Neural cell (in vitro differentiated cells): Measurements from ENCODE around the gene POSTN. TPM values are rescaled to one million over a fixed set of nuclear protein-coding genes. Genes with fewer than 3 reads are reported as not detected.

Experiments
- H2AFZ ChIP-seq: fragments of 200-600, 300-800 bp; sonication (generic), shearing (Covaris generic); 2 replicates; pipeline ENCODE4 v1.6.0; 2014; ENCODE audit warnings: low read depth, mild to moderate bottlenecking, antibody characterized with exemption, low read length, moderate library complexity
- H3F3A ChIP-seq: fragments of 200-600 bp; shearing (Covaris generic); 2 replicates; pipeline ENCODE4 v1.6.1; 2016; ENCODE audit warnings: mild to moderate bottlenecking, moderate library complexity, mixed read lengths, antibody characterized with exemption, low read length; ENCODE audit not compliant: insufficient read depth, poor library complexity, severe bottlenecking
- H3K27ac ChIP-seq: fragments of 200-600, 300-800 bp; sonication (generic), shearing (Covaris generic); 2 replicates; pipeline ENCODE4 v1.5.1; 2014; ENCODE audit warnings: mild to moderate bottlenecking, low read length, moderate library complexity
- H3K27me3 ChIP-seq: fragments of 300-800, 200-600 bp; sonication (generic), shearing (Covaris generic); 2 replicates; pipeline ENCODE4 v1.6.0; 2014; ENCODE audit warnings: mild to moderate bottlenecking, low read depth, low read length, moderate library complexity; ENCODE audit not compliant: insufficient read depth
- H3K36me3 ChIP-seq: fragments of 300-800, 200-600 bp; sonication (generic), shearing (Covaris generic); 2 replicates; pipeline ENCODE4 v1.5.1; 2014; ENCODE audit warnings: mild to moderate bottlenecking, antibody characterized with exemption, low read length, moderate library complexity; ENCODE audit not compliant: insufficient read depth
- H3K4me2 ChIP-seq: fragments of 300-800, 200-600 bp; sonication (generic), shearing (Covaris generic); 2 replicates; pipeline ENCODE4 v1.6.0; 2014; ENCODE audit warnings: mild to moderate bottlenecking, low read length
- H3K4me3 ChIP-seq: fragments of 300-800, 200-600 bp; sonication (generic), shearing (Covaris generic); 2 replicates; pipeline ENCODE4 v1.5.1; 2014; ENCODE audit warnings: mild to moderate bottlenecking, low read length, moderate library complexity
- H3K79me2 ChIP-seq: fragments of 200-600 bp; shearing (Covaris generic); replicated peaks from 2 replicates; pipeline ENCODE4 v1.6.0; 2014; ENCODE audit warnings: mild to moderate bottlenecking, low read length, moderate library complexity; ENCODE audit not compliant: insufficient read depth
- H3K9ac ChIP-seq: fragments of 300-800, 200-600 bp; sonication (generic), shearing (Covaris generic); 2 replicates; pipeline ENCODE4 v1.6.1; 2016; ENCODE audit warnings: mild to moderate bottlenecking, low read length, mixed read lengths
- H3K9me2 ChIP-seq: fragments of 200-600 bp; shearing (Covaris generic); 2 replicates; pipeline ENCODE4 v1.6.1; 2016; ENCODE audit warnings: mild to moderate bottlenecking, low read length, mixed read lengths; ENCODE audit not compliant: insufficient read depth
- H3K9me3 ChIP-seq: fragments of 200-600, 300-800 bp; sonication (generic), shearing (Covaris generic); 2 replicates; pipeline ENCODE4 v1.6.1; 2016; ENCODE audit warnings: mild to moderate bottlenecking, mixed run types, low read length, moderate library complexity, mixed read lengths
- H4K20me1 ChIP-seq: fragments of 200-600 bp; shearing (Covaris generic); 2 replicates; pipeline ENCODE4 v1.6.1; 2016; ENCODE audit warnings: mild to moderate bottlenecking, mixed run types; ENCODE audit not compliant: insufficient read depth
- EP300 ChIP-seq: fragments of 450-650 bp; conservative IDR thresholded peaks from 2 replicates; pipeline ENCODE4 v1.6.1; 2014; ENCODE audit warnings: antibody characterized with exemption, mild to moderate bottlenecking, moderate library complexity; ENCODE audit not compliant: poor library complexity, severe bottlenecking
- EZH2 ChIP-seq: fragments of 200-600, 300-800 bp; shearing (Covaris generic), sonication (generic); IDR thresholded peaks from 2 replicates; pipeline ENCODE4 v1.6.1; 2014; ENCODE audit warnings: antibody characterized with exemption, low read length, borderline replicate concordance, mild to moderate bottlenecking; ENCODE audit not compliant: insufficient read depth, poor library complexity, severe bottlenecking
- MXI1 ChIP-seq: fragments of 450-650 bp; conservative IDR thresholded peaks from 2 replicates; pipeline ENCODE4 v1.6.1; 2014; ENCODE audit warnings: antibody characterized with exemption, mild to moderate bottlenecking; ENCODE audit not compliant: poor library complexity, severe bottlenecking
- POLR2AphosphoS5 ChIP-seq: IDR thresholded peaks from 2 replicates; pipeline ENCODE4 v1.6.1; 2012
- RAD21 ChIP-seq: fragments of 450-650 bp; conservative IDR thresholded peaks from 2 replicates; pipeline ENCODE4 v1.6.1; 2014; ENCODE audit warnings: antibody characterized with exemption, mild to moderate bottlenecking, moderate library complexity
- SMC3 ChIP-seq: fragments of 450-650 bp; conservative IDR thresholded peaks from 2 replicates; pipeline ENCODE4 v1.6.1; 2014; ENCODE audit warnings: antibody characterized with exemption, mild to moderate bottlenecking, moderate library complexity; ENCODE audit not compliant: poor library complexity
- TAF1 ChIP-seq: IDR thresholded peaks from 2 replicates; pipeline ENCODE4 v1.6.1; 2012; ENCODE audit warnings: low read depth
- polyA plus RNA-seq: library from polyadenylated mRNA; depleted of rRNA; stranded (reverse); fragments of >200 nt; gene quantifications from 2 replicates; pipeline ENCODE4 v1.2.3, GENCODE V29; 2014
- TF ChIP-seq, protein P1 (sequence below): fragments of 450-650 bp; IDR thresholded peaks from 2 replicates; pipeline ENCODE4 v1.5.1; 2014; ENCODE audit warnings: antibody characterized with exemption, mild to moderate bottlenecking, moderate library complexity; ENCODE audit not compliant: poor library complexity, severe bottlenecking
- TF ChIP-seq, protein P2 (sequence below): IDR thresholded peaks from 2 replicates; pipeline ENCODE4 v1.6.1; 2012; ENCODE audit warnings: borderline replicate concordance

POSTN gene
- polyA plus RNA-seq, 1 donor from 2014 or later: 1.8 TPM

- Histone ChIP-seq H3K9me2 (no peaks in the 10 kb centered on the region), H3K9me3 (no peaks in the 10 kb centered on the region), H4K20me1 (no peaks in the 10 kb centered on the region), H3K36me3 (no peaks in the 10 kb centered on the region), H3F3A (no peaks in the 10 kb centered on the region), H3K27ac (no peak overlapping the region), H3K4me2 (no peak overlapping the region), H3K4me3 (no peak overlapping the region), H3K9ac (no peak overlapping the region), H2AFZ (no peak overlapping the region), H3K79me2 (no peaks in the 10 kb centered on the region), H3K27me3 (no peaks in the 10 kb centered on the region)
- TF ChIP-seq SMC3: no peak
- no peak for TF ChIP-seq TAF1
- TF ChIP-seq, protein P1, sequence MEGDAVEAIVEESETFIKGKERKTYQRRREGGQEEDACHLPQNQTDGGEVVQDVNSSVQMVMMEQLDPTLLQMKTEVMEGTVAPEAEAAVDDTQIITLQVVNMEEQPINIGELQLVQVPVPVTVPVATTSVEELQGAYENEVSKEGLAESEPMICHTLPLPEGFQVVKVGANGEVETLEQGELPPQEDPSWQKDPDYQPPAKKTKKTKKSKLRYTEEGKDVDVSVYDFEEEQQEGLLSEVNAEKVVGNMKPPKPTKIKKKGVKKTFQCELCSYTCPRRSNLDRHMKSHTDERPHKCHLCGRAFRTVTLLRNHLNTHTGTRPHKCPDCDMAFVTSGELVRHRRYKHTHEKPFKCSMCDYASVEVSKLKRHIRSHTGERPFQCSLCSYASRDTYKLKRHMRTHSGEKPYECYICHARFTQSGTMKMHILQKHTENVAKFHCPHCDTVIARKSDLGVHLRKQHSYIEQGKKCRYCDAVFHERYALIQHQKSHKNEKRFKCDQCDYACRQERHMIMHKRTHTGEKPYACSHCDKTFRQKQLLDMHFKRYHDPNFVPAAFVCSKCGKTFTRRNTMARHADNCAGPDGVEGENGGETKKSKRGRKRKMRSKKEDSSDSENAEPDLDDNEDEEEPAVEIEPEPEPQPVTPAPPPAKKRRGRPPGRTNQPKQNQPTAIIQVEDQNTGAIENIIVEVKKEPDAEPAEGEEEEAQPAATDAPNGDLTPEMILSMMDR: no peak
- TF ChIP-seq, protein P2, sequence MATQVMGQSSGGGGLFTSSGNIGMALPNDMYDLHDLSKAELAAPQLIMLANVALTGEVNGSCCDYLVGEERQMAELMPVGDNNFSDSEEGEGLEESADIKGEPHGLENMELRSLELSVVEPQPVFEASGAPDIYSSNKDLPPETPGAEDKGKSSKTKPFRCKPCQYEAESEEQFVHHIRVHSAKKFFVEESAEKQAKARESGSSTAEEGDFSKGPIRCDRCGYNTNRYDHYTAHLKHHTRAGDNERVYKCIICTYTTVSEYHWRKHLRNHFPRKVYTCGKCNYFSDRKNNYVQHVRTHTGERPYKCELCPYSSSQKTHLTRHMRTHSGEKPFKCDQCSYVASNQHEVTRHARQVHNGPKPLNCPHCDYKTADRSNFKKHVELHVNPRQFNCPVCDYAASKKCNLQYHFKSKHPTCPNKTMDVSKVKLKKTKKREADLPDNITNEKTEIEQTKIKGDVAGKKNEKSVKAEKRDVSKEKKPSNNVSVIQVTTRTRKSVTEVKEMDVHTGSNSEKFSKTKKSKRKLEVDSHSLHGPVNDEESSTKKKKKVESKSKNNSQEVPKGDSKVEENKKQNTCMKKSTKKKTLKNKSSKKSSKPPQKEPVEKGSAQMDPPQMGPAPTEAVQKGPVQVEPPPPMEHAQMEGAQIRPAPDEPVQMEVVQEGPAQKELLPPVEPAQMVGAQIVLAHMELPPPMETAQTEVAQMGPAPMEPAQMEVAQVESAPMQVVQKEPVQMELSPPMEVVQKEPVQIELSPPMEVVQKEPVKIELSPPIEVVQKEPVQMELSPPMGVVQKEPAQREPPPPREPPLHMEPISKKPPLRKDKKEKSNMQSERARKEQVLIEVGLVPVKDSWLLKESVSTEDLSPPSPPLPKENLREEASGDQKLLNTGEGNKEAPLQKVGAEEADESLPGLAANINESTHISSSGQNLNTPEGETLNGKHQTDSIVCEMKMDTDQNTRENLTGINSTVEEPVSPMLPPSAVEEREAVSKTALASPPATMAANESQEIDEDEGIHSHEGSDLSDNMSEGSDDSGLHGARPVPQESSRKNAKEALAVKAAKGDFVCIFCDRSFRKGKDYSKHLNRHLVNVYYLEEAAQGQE: no peak
- no peak for TF ChIP-seq EP300
- no peak for TF ChIP-seq RAD21
- TF ChIP-seq EZH2: no peak
- no peak for TF ChIP-seq MXI1
- no peak for TF ChIP-seq POLR2AphosphoS5
Measured at GRCh38 chr13:37616131-37616530, 17.6 kb upstream of the POSTN start.

GRCh38 chr13:37615276-37615675, 16.7 kb upstream of the POSTN start:
- H3K36me3 ChIP-seq: no peaks in the 10 kb centered on the region
- H3F3A ChIP-seq: no peaks in the 10 kb centered on the region
- H3K9me3 ChIP-seq: no peaks in the 10 kb centered on the region
- H3K9ac ChIP-seq: no peak overlapping the region
- no peaks in the 10 kb centered on the region for H3K9me2 ChIP-seq
- no peak overlapping the region for H3K4me3 ChIP-seq
- no peak overlapping the region for H3K4me2 ChIP-seq
- no peaks in the 10 kb centered on the region for H3K79me2 ChIP-seq
- no peaks in the 10 kb centered on the region for H3K27me3 ChIP-seq
- H2AFZ ChIP-seq: no peak overlapping the region
- TF ChIP-seq TAF1 (no peak), EZH2 (no peak), RAD21 (no peak), EP300 (no peak), SMC3 (no peak), MXI1 (no peak), POLR2AphosphoS5 (no peak)
- TF ChIP-seq, protein P2: no peak
- TF ChIP-seq, protein P1: no peak
- no peak overlapping the region for H3K27ac ChIP-seq
- no peaks in the 10 kb centered on the region for H4K20me1 ChIP-seq
